Endodermal cell (in vitro differentiated cells): Measurements from ENCODE around the gene ZFP30. TPM values are rescaled to one million over a fixed set of nuclear protein-coding genes. Genes with fewer than 3 reads are reported as not detected.

ENCODE experiments used
- DNase-seq: peaks from one replicate; pipeline ENCODE4 v3.0.0-alpha.2; 2017
- H3K27ac ChIP-seq: 2 replicates; pipeline ENCODE4 v1.5.1; 2013; ENCODE audit warnings: mild to moderate bottlenecking, low read depth, low read length, moderate library complexity
- H3K27me3 ChIP-seq: 2 replicates; pipeline ENCODE4 v1.6.1; 2013; ENCODE audit warnings: mild to moderate bottlenecking, low read length, moderate library complexity; ENCODE audit not compliant: insufficient read depth, control insufficient read depth, poor library complexity, severe bottlenecking
- H3K36me3 ChIP-seq: 2 replicates; pipeline ENCODE4 v1.7.0; 2013; ENCODE audit warnings: mild to moderate bottlenecking, low read length, moderate library complexity; ENCODE audit not compliant: control insufficient read depth, insufficient read depth
- H3K4me1 ChIP-seq: one replicate; pipeline ENCODE4 v1.7.0; 2013; ENCODE audit warnings: low read length; ENCODE audit not compliant: control insufficient read depth, insufficient read depth
- H3K4me3 ChIP-seq: 2 replicates; pipeline ENCODE4 v1.5.1; 2013; ENCODE audit warnings: mild to moderate bottlenecking, low read length, moderate library complexity
- H3K9ac ChIP-seq: 2 replicates; pipeline ENCODE4 v1.6.1; 2013; ENCODE audit warnings: mild to moderate bottlenecking, low read length, moderate library complexity; ENCODE audit not compliant: poor library complexity, severe bottlenecking; ENCODE audit errors: extremely low read depth
- H3K9me3 ChIP-seq: 2 replicates; pipeline ENCODE4 v1.6.1; 2013; ENCODE audit warnings: mild to moderate bottlenecking, low read length, moderate library complexity; ENCODE audit not compliant: control insufficient read depth
- H3K27ac Mint-ChIP-seq: 2 replicates; pipeline ENCODE4 v1.8.0; 2020; ENCODE audit warnings: mixed read lengths
- H3K27me3 Mint-ChIP-seq: 2 replicates; pipeline ENCODE4 v1.8.0; 2021; ENCODE audit warnings: mild to moderate bottlenecking, mixed read lengths; ENCODE audit not compliant: insufficient read depth
- H3K36me3 Mint-ChIP-seq: 2 replicates; pipeline ENCODE4 v1.8.0; 2020; ENCODE audit warnings: low read depth, mixed read lengths
- H3K4me1 Mint-ChIP-seq: 2 replicates; pipeline ENCODE4 v1.8.0; 2020; ENCODE audit warnings: mixed read lengths
- H3K4me3 Mint-ChIP-seq: 2 replicates; pipeline ENCODE4 v1.8.0; 2020; ENCODE audit warnings: mild to moderate bottlenecking, moderate library complexity, mixed read lengths
- H3K9me3 Mint-ChIP-seq: 2 replicates; pipeline ENCODE4 v1.8.0; 2020; ENCODE audit warnings: mild to moderate bottlenecking, mixed read lengths
- CTCF ChIP-seq: fragments of 200-600 bp; sonication (generic); conservative IDR thresholded peaks from 2 replicates; pipeline ENCODE4 v1.5.0; 2021; ENCODE audit warnings: antibody characterized with exemption, mild to moderate bottlenecking
- WGBS, 2 experiments: methylation state at CpG; one replicate each; pipeline versions ENCODE4 v1.1.5 to v1.1.7; 2013; ENCODE audit warnings: missing lambda C conversion rate in 2 of 2, mixed read lengths in 1 of 2; ENCODE audit not compliant: insufficient coverage in 1 of 2, insufficient read length in 1 of 2; 5-methylcytosine and 5-hydroxymethylcytosine counted together
- total RNA-seq, 2 donors: library from RNA; stranded (reverse); fragmentation: NEBNext Ultra II Directional in 1 of 2; extraction: Animal tissue kit (Norgen Biotek cat#: 25700) in 1 of 2; gene quantifications; 2 replicates in 1 of 2; 3 replicates in 1 of 2; pipeline ENCODE4 v1.2.1, GENCODE V29; 2021

The ZFP30 gene
- total RNA-seq, 2 donors from 2014 or later, result 14.5 to 22.5 TPM

DNA sequence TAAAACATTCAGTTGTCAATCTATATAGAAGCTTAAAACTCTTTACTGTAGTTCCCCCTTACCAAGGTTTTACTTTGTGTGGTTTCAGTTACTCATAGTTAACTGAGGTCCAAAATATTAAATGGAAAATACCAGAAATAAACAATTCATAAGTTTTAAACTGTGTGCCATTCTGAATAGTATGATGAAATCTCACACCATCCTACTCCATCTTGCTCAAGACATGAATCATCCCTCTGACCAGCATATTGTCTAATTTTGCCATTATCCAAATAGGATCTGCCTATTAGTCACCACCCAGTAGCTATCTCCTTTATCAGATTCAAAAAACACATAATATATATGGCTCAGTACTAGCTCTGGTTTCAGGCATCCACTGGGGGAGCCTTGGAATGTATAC is 83.1 kb downstream of the ZFP30 start:
- H3K4me3 Mint-ChIP-seq, result no peak overlapping the region
- Histone ChIP-seq H3K4me3 (no peak overlapping the region), H3K4me1 (no peaks in the 10 kb centered on the region), H3K9me3 (peaks cover 15% of the 10 kb centered on the region), H3K9ac (no peak overlapping the region), H3K27ac (no peak overlapping the region), H3K36me3 (peaks cover 5% of the 10 kb centered on the region), H3K27me3 (no peaks in the 10 kb centered on the region)
- H3K36me3 Mint-ChIP-seq, result peaks cover 62% of the 10 kb centered on the region
- no peaks in the 10 kb centered on the region for H3K4me1 Mint-ChIP-seq
- no peak for TF ChIP-seq CTCF
- no peak overlapping the region for H3K27ac Mint-ChIP-seq
- DNase-seq, result no peak
- H3K9me3 Mint-ChIP-seq, result peaks cover 45% of the 10 kb centered on the region
- no peaks in the 10 kb centered on the region for H3K27me3 Mint-ChIP-seq

GRCh38 chr19:37565370-37565669 is 89.9 kb downstream of the ZFP30 start:
- no peak overlapping the region for H3K27ac ChIP-seq
- H3K4me1 Mint-ChIP-seq, result no peaks in the 10 kb centered on the region
- TF ChIP-seq CTCF, result no peak
- H3K4me1 ChIP-seq, result no peaks in the 10 kb centered on the region
- H3K4me3 Mint-ChIP-seq, result no peak overlapping the region
- H3K4me3 ChIP-seq, result peak overlapping the region; percentile 61
- no peak overlapping the region for H3K27ac Mint-ChIP-seq
- no peaks in the 10 kb centered on the region for H3K27me3 ChIP-seq
- DNase-seq, result no peak
- peaks cover 28% of the 10 kb centered on the region for H3K36me3 ChIP-seq
- peaks cover 83% of the 10 kb centered on the region for H3K9me3 ChIP-seq
- H3K27me3 Mint-ChIP-seq, result no peaks in the 10 kb centered on the region
- no peak overlapping the region for H3K9ac ChIP-seq
- peaks cover 93% of the 10 kb centered on the region for H3K9me3 Mint-ChIP-seq
- peaks cover 85% of the 10 kb centered on the region for H3K36me3 Mint-ChIP-seq

DNA sequence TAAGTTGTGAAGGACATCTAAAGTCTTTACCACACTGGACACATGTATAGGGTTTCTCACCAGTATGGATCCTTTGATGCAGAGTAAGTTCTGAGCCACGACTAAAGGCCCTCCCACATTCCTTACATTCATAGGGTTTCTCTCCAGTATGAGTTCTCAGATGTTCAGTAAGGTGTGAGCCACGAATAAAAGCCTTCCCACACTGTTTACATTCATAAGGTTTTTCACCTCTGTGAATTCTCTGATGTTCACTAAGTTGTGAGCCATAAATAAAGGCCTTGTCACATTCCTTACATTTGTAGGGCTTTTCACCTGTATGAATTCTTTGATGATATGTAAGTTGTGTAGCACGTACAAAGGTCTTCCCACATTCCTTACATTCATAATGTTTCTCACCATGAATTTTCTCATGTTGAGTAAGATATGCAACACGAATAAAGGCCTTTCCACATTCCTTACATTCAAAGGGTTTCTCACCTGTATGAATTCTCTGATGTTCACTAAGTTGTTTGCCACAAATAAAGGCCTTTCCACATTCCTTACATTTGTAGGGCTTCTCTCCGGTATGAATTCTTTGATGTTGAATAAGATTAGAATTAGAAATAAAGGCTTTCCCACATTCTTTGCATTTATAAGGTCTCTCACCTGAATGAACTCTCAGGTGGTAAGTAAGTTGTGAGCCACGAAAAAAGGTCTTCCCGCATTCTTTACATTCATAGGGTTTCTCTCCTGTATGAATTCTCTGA is 90.5 kb downstream of the ZFP30 start:
- H3K4me3 Mint-ChIP-seq, result no peak overlapping the region
- H3K27me3 Mint-ChIP-seq, result no peaks in the 10 kb centered on the region
- no peak for DNase-seq
- Histone ChIP-seq H3K27ac (no peak overlapping the region), H3K4me1 (no peaks in the 10 kb centered on the region), H3K9me3 (peaks cover 87% of the 10 kb centered on the region), H3K4me3 (peak overlapping the region; percentile 61), H3K9ac (no peak overlapping the region), H3K36me3 (peaks cover 28% of the 10 kb centered on the region), H3K27me3 (no peaks in the 10 kb centered on the region)
- H3K36me3 Mint-ChIP-seq, result peaks cover 81% of the 10 kb centered on the region
- no peak overlapping the region for H3K27ac Mint-ChIP-seq
- WGBS, 2 experiments, result 83 to 91% methylated on average over 4 to 6 of the region's 7 CpGs
- H3K4me1 Mint-ChIP-seq, result no peaks in the 10 kb centered on the region
- H3K9me3 Mint-ChIP-seq, result peaks cover 91% of the 10 kb centered on the region
- TF ChIP-seq CTCF, result no peak

Other genes starting within 250 kb of the ZFP30 start
- 10 to 100 TPM; 11.3 to 13.7 TPM for gene ZNF569, start 188.0 kb downstream of the ZFP30 start, total RNA-seq
- gene ZNF570, start 186.1 kb downstream of the ZFP30 start, total RNA-seq, result 1 to 10 TPM; 5.5 to 7.9 TPM
- gene ZNF793, start 148.5 kb downstream of the ZFP30 start, total RNA-seq, result 10 to 100 TPM; 18.4 to 18.6 TPM
- 1 to 10 TPM; 3.9 to 5.6 TPM for gene ZNF571, start 60.7 kb downstream of the ZFP30 start, total RNA-seq
- gene ZNF540, start 60.6 kb downstream of the ZFP30 start, total RNA-seq, result not detected
- 10 to 100 TPM; 21.6 to 24.0 TPM for gene ZNF607, start 64.3 kb upstream of the ZFP30 start, total RNA-seq
- gene ZNF573, start 124.1 kb upstream of the ZFP30 start, total RNA-seq, result 10 to 100 TPM; 11.1 to 14.0 TPM